PFSK-1 (cell line): ENCODE data around the gene PCDHGB6.

ENCODE experiments used
- FOXP2 ChIP-seq: optimal IDR thresholded peaks from 2 replicates; pipeline ENCODE3; 2011; ENCODE audit warnings: borderline replicate concordance, control low read depth, inconsistent platforms; ENCODE audit not compliant: insufficient read depth; ENCODE audit errors: extremely low read length, extremely low read depth
- POLR2AphosphoS5 ChIP-seq: IDR thresholded peaks from 2 replicates; pipeline ENCODE4 v1.6.1; 2012; ENCODE audit warnings: low read depth, mild to moderate bottlenecking, control low read depth, low read length, moderate library complexity
- SIN3A ChIP-seq: IDR thresholded peaks from 2 replicates; pipeline ENCODE4 v1.6.1; 2012; ENCODE audit warnings: mild to moderate bottlenecking, low read length, moderate library complexity, borderline replicate concordance; ENCODE audit not compliant: insufficient read depth
- TAF1 ChIP-seq: IDR thresholded peaks from 2 replicates; pipeline ENCODE4 v1.6.1; 2012; ENCODE audit warnings: low read length, control low read depth, borderline replicate concordance; ENCODE audit not compliant: insufficient read depth
- TF ChIP-seq, protein P1 (sequence below), 2 experiments: IDR thresholded peaks; 2 replicates each; pipeline versions ENCODE4 v1.6.1 to v1.8.0; 2011 to 2012; ENCODE audit warnings: low read depth in 2 of 2, low read length in 2 of 2, control low read depth in 1 of 2, inconsistent platforms in 1 of 2, mild to moderate bottlenecking in 1 of 2, moderate library complexity in 1 of 2; ENCODE audit not compliant: insufficient read depth in 1 of 2

The PCDHGB6 gene

DNA sequence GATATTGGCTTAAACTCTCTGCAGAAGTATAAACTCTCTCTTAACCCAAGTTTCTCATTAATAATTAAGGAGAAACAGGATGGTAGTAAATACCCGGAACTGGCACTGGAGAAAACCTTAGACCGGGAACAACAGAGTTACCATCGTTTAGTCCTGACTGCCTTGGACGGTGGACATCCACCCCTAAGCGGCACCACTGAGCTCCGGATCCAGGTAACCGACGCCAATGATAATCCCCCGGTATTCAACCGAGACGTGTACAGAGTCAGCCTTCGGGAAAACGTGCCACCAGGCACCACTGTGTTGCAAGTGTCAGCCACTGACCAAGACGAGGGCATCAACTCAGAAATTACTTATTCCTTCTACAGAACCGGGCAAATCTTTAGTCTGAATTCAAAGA, 9.2 kb upstream of the PCDHGB6 start:
- TF ChIP-seq SIN3A (no peak), FOXP2 (no peak), POLR2AphosphoS5 (no peak), TAF1 (no peak)
- TF ChIP-seq, protein P1, sequence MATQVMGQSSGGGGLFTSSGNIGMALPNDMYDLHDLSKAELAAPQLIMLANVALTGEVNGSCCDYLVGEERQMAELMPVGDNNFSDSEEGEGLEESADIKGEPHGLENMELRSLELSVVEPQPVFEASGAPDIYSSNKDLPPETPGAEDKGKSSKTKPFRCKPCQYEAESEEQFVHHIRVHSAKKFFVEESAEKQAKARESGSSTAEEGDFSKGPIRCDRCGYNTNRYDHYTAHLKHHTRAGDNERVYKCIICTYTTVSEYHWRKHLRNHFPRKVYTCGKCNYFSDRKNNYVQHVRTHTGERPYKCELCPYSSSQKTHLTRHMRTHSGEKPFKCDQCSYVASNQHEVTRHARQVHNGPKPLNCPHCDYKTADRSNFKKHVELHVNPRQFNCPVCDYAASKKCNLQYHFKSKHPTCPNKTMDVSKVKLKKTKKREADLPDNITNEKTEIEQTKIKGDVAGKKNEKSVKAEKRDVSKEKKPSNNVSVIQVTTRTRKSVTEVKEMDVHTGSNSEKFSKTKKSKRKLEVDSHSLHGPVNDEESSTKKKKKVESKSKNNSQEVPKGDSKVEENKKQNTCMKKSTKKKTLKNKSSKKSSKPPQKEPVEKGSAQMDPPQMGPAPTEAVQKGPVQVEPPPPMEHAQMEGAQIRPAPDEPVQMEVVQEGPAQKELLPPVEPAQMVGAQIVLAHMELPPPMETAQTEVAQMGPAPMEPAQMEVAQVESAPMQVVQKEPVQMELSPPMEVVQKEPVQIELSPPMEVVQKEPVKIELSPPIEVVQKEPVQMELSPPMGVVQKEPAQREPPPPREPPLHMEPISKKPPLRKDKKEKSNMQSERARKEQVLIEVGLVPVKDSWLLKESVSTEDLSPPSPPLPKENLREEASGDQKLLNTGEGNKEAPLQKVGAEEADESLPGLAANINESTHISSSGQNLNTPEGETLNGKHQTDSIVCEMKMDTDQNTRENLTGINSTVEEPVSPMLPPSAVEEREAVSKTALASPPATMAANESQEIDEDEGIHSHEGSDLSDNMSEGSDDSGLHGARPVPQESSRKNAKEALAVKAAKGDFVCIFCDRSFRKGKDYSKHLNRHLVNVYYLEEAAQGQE (IDR thresholded peaks at IDR 0.05; ENCODE audit: insufficient read depth in 1 of 2, low read depth in 2 of 2, low read length in 2 of 2): no peak

GRCh38 chr5:141399555-141400258, 8.1 kb upstream of the PCDHGB6 start:
- TF ChIP-seq FOXP2: no peak

DNA sequence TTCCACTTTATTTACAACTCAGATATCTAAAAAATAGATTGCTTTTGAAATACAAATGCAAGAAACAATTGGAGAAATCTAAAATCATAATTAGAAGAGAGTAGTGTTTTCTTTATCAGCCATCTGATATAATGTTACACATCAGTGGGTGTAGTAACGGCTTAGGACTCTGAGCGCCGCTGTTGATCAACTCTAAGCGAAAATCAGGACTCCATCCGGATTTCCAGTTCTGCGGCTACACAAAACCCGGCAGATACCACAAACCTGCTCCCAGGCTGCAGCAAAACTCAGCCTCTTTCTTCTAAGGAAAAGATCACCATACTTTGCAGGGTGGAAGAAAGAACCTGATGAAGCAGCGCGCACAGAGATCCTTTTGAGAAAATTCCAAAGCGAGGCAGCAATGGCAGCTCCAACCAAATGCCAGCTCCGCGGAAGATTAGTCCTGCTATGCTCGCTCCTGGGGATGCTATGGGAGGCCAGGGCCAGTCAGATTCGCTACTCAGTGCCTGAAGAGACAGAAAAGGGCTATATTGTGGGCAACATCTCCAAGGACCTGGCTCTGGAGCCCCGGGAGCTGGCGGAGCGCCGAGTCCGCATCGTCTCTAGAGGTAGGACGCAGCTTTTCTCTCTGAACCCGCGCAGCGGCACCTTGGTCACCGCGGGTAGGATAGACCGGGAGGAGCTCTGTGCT, 5.1 kb upstream of the PCDHGB6 start, which contains the start of gene PCDHGA9:
Gene PCDHGA9 (plus strand): TSS at position 226 of the 691 bp plus-strand sequence. CDS start 175 bp downstream, at position 401.
- TF ChIP-seq, protein P1 (IDR thresholded peaks at IDR 0.05; ENCODE audit: insufficient read depth in 1 of 2, low read depth in 2 of 2, low read length in 2 of 2): no peak
- TF ChIP-seq POLR2AphosphoS5 (no peak), TAF1 (no peak), SIN3A (no peak), FOXP2 (no peak)

DNA sequence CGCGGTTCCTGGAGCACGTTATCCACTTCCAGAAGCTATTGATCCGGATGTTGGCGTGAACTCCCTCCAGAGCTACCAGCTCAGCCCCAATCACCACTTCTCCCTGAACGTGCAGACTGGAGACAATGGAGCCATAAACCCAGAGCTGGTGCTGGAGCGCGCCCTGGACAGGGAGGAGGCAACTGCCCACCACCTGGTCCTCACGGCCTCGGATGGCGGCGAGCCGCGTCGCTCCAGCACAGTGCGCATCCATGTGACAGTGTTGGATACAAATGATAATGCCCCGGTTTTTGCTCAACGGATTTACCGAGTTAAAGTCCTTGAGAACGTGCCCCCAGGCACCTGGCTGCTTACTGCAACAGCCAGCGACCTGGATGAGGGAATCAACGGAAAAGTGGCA, 4.4 kb upstream of the PCDHGB6 start:
- TF ChIP-seq TAF1 (no peak), FOXP2 (no peak), POLR2AphosphoS5 (no peak), SIN3A (no peak)
- TF ChIP-seq, protein P1 (IDR thresholded peaks at IDR 0.05; ENCODE audit: insufficient read depth in 1 of 2, low read depth in 2 of 2, low read length in 2 of 2): no peak

- no peak for TF ChIP-seq TAF1
- no peak for TF ChIP-seq POLR2AphosphoS5
- TF ChIP-seq, protein P1 (IDR thresholded peaks at IDR 0.05; ENCODE audit: insufficient read depth in 1 of 2, low read depth in 2 of 2, low read length in 2 of 2): no peak
- no peak for TF ChIP-seq SIN3A
- no peak for TF ChIP-seq FOXP2
Observed at GRCh38 chr5:141409598-141410306, 1.9 kb downstream of the PCDHGB6 start.
